Measurements from ENCODE around the gene TAMM41. TPM values are rescaled to one million over a fixed set of nuclear protein-coding genes. Genes with fewer than 3 reads are reported as not detected.

The TAMM41 gene
- total and polyA plus RNA-seq, 10 of the 15 experiments (the other 5 are each of a cell fraction or from before 2014, with no cell fraction given), result 10.4 to 36.6 (median 18.3) TPM

DNA sequence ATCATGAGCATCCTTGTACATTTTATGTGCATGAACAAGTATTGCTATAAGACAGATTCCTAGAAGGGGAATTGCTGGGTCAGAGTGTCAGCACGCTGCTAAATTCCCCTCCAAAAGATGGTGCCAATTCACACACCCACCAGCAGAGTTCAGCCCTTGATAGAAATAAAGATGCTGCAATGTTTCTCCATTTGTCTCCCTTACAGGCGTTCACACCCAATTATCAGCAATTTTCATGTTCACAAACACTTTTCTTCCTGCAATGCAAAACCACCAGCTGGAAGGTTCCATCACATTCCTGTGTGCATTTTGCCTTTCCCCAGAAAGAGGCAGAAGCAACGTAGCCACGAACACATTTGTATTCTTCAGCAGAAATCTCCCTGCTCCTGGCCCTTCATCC, 3.3 kb upstream of the TAMM41 start:
- H3K9me3 ChIP-seq (replicated peaks; ENCODE audit: control insufficient read depth, insufficient read depth, low read length), result no peaks in the 10 kb centered on the region
- TF ChIP-seq CTCF (IDR thresholded peaks at IDR 0.05 in 2 of 3, conservative IDR thresholded peaks at IDR 0.05 in 1 of 3; ENCODE audit: control insufficient read depth in 2 of 3, extremely low read depth in 1 of 3, insufficient read depth in 1 of 3, low read depth in 3 of 3, low read length in 3 of 3), result 0 out of 6 replicates have a peak, but pooled peaks of 1 of the 3 experiments have one; percentile 7
- TF ChIP-seq ELK1 (IDR thresholded peaks at IDR 0.05; ENCODE audit: low read depth, low read length), result no peak
- H3K36me3 ChIP-seq (ENCODE audit: control insufficient read depth in 2 of 2, insufficient read depth in 2 of 2, low read length in 1 of 2), result no peaks in the 10 kb centered on the region
- ChIA-PET SMC1A (ENCODE audit: uncharacterized antibody, unreplicated experiment) (no interaction called here), CTCF (no interaction called here), RAD21 (ENCODE audit: unreplicated experiment) (no interaction called here), POLR2A (no interaction called here)
- no peaks in the 10 kb centered on the region for H3K4me1 ChIP-seq (ENCODE audit: control insufficient read depth, insufficient read depth, low read length)
- no peak overlapping the region for H2AFZ ChIP-seq (ENCODE audit: control insufficient read depth, low read depth, low read length)
- FAIRE-seq, result no peak
- H3K79me2 ChIP-seq (ENCODE audit: control insufficient read depth, insufficient read depth, low read length), result peaks cover 18% of the 10 kb centered on the region
- no peak for ATAC-seq
- WGBS (ENCODE audit: insufficient coverage, insufficient replicate concordance, low lambda C conversion rate, missing lambda C conversion rate), result 35% methylated on average over 4 of the region's 4 CpGs
- intact Hi-C loops (cut with micrococcal nuclease; ENCODE audit: unreplicated experiment) (no loop called here), in situ Hi-C loops (cut with MboI) (no loop called here)
- no TSS peak for BruUV-seq (replicated peaks)
- no peaks in the 10 kb centered on the region for H3K27me3 ChIP-seq (replicated peaks in 1 of 2; ENCODE audit: control insufficient read depth in 2 of 2, insufficient read depth in 2 of 2, low read length in 1 of 2)
- H3K27ac ChIP-seq (ENCODE audit: control insufficient read depth, insufficient read depth), result no peak overlapping the region
- no peak overlapping the region for H3K4me3 ChIP-seq
- no peaks in the 10 kb centered on the region for H4K20me1 ChIP-seq (ENCODE audit: control insufficient read depth, insufficient read depth)
- DNase-seq (ENCODE audit: low read depth, low spot score), result no peak
- H3K4me2 ChIP-seq (ENCODE audit: control insufficient read depth, insufficient read depth), result no peak overlapping the region
- H3K9ac ChIP-seq (ENCODE audit: control insufficient read depth, insufficient read depth, low read length), result no peak overlapping the region

- no TSS peak for BruUV-seq (replicated peaks)
- ATAC-seq, result peak; percentile 18; the same call in 1 of the 3 replicates
These were observed 922 bp upstream of the TAMM41 start for GRCh38 chr3:11847607-11848006.

More at GRCh38 chr3:11847607-11848006, 922 bp upstream of the TAMM41 start:
- 44% methylated on average over 1 of the region's 1 CpG for WGBS (ENCODE audit: insufficient coverage, insufficient replicate concordance, low lambda C conversion rate, missing lambda C conversion rate)
- no peak overlapping the region for H3K9ac ChIP-seq (ENCODE audit: control insufficient read depth, insufficient read depth, low read length)
- H4K20me1 ChIP-seq (ENCODE audit: control insufficient read depth, insufficient read depth), result no peaks in the 10 kb centered on the region
- H2AFZ ChIP-seq (ENCODE audit: control insufficient read depth, low read depth, low read length), result peak overlapping the region; percentile 95
- CTCF ChIA-PET, result interaction anchor here (0.7 to 3.9 kb wide), 4 partner anchors 11 to 958 kb away, joined by 3 to 20 read pairs (median 4); no protein-coding TSS in a partner anchor
- RAD21 ChIA-PET (ENCODE audit: unreplicated experiment), result interaction anchor here (0.6 kb wide), 1 partner anchor 73 kb away, joined by 4 read pairs; no protein-coding TSS in a partner anchor
- H3K9me3 ChIP-seq (replicated peaks; ENCODE audit: control insufficient read depth, insufficient read depth, low read length), result no peaks in the 10 kb centered on the region
- FAIRE-seq (no peak), DNase-seq (ENCODE audit: low read depth, low spot score) (no peak)
- POLR2A ChIA-PET, result no interaction called here
- no peak overlapping the region for H3K27ac ChIP-seq (ENCODE audit: control insufficient read depth, insufficient read depth)
- H3K79me2 ChIP-seq (ENCODE audit: control insufficient read depth, insufficient read depth, low read length), result peaks cover 26% of the 10 kb centered on the region
- H3K36me3 ChIP-seq (ENCODE audit: control insufficient read depth in 2 of 2, insufficient read depth in 2 of 2, low read length in 1 of 2), result peaks cover 0 to 3% of the 10 kb centered on the region in 2 experiments; a peak in 2 of 4 replicates
- intact Hi-C loops (cut with micrococcal nuclease; ENCODE audit: unreplicated experiment) (no loop called here), in situ Hi-C loops (cut with MboI) (no loop called here)
- H3K27me3 ChIP-seq (replicated peaks in 1 of 2; ENCODE audit: control insufficient read depth in 2 of 2, insufficient read depth in 2 of 2, low read length in 1 of 2), result no peaks in the 10 kb centered on the region
- SMC1A ChIA-PET (ENCODE audit: uncharacterized antibody, unreplicated experiment), result no interaction called here
- no peak overlapping the region for H3K4me2 ChIP-seq (ENCODE audit: control insufficient read depth, insufficient read depth)
- TF ChIP-seq, protein P1, sequence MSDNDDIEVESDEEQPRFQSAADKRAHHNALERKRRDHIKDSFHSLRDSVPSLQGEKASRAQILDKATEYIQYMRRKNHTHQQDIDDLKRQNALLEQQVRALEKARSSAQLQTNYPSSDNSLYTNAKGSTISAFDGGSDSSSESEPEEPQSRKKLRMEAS (IDR thresholded peaks at IDR 0.05; ENCODE audit: low read depth, low read length), result no peak
- TF ChIP-seq CTCF (IDR thresholded peaks at IDR 0.05 in 2 of 3, conservative IDR thresholded peaks at IDR 0.05 in 1 of 3; ENCODE audit: control insufficient read depth in 2 of 3, extremely low read depth in 1 of 3, insufficient read depth in 1 of 3, low read depth in 3 of 3, low read length in 3 of 3), result peak in 2 of 3 experiments; percentile 5 to 26; a peak in 2 of 6 replicates
- 0 out of 2 replicates have a peak, but pooled peaks have one; percentile 2 for TF ChIP-seq RAD21 (IDR thresholded peaks at IDR 0.05; ENCODE audit: insufficient read depth, low read depth, low read length)
- H3K4me3 ChIP-seq, result no peak overlapping the region
- H3K4me1 ChIP-seq (ENCODE audit: control insufficient read depth, insufficient read depth, low read length), result no peaks in the 10 kb centered on the region

All from GM12878 (cell line).